ENCODE data around the gene AKR1A1.

The AKR1A1 gene

GRCh38 chr1:45610589-45611226 is 60.1 kb downstream of the AKR1A1 start:
- in situ Hi-C loops (cut with HindIII; ENCODE audit: low sequenced_read_pairs), result no loop called here

GRCh38 chr1:45612941-45613579 is 62.4 kb downstream of the AKR1A1 start:
- in situ Hi-C loops (cut with HindIII; ENCODE audit: low sequenced_read_pairs), result no loop called here

GRCh38 chr1:45615885-45616284 is 65.3 kb downstream of the AKR1A1 start:
- in situ Hi-C loops (cut with HindIII; ENCODE audit: low sequenced_read_pairs), result no loop called here

DNA sequence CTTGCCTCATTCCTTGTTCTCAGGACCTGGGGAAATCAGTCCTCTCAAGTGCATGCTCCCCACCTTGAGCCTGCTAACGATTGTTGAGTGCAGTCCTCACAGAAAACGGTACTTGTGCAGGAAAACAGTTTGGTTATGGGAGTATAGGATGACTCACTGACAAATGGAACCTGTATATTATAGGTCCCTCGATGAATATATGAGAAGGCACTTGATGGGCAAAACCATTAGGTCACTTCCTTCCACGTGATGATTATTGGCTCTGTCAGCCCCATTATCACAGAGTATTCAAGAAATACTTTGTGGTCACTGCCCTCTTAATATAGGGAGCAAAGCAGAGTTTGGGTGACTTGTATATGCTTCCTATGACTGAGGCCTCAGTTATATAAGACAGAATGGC is 67.0 kb downstream of the AKR1A1 start:
- in situ Hi-C loops (cut with HindIII; ENCODE audit: low sequenced_read_pairs), result no loop called here

- in situ Hi-C loops (cut with HindIII; ENCODE audit: low sequenced_read_pairs), result no loop called here
Measured at GRCh38 chr1:45619149-45619921, 68.7 kb downstream of the AKR1A1 start.
